Upper lobe of right lung (tissue), 1 donor: Measurements from ENCODE around the gene SLC36A1. TPM values are rescaled to one million over a fixed set of nuclear protein-coding genes. Genes with fewer than 3 reads are reported as not detected.

Experiments used
- ATAC-seq: fragments of 200-7000 bp; cut with Tn5 transposase; one replicate; pipeline ENCODE4 v1.9.1; 2020; ENCODE audit warnings: mild to moderate bottlenecking, moderate library complexity
- DNase-seq: peaks from one replicate; pipeline ENCODE4 v3.0.0-alpha.2; 2020
- H3K27ac ChIP-seq: fragments of 200-600 bp; one replicate; pipeline ENCODE4 v1.8.0; 2022
- H3K27me3 ChIP-seq: fragments of 200-600 bp; one replicate; pipeline ENCODE4 v1.8.0; 2022; ENCODE audit warnings: mild to moderate bottlenecking
- H3K36me3 ChIP-seq: fragments of 200-600 bp; one replicate; pipeline ENCODE4 v1.8.0; 2022
- H3K4me1 ChIP-seq: fragments of 200-600 bp; one replicate; pipeline ENCODE4 v1.8.0; 2022
- H3K4me3 ChIP-seq: fragments of 200-600 bp; one replicate; pipeline ENCODE4 v1.8.0; 2022; ENCODE audit warnings: mild to moderate bottlenecking
- H3K9me3 ChIP-seq: fragments of 200-600 bp; one replicate; pipeline ENCODE4 v1.8.0; 2022
- CTCF ChIP-seq: fragments of 200-600 bp; IDR thresholded peaks from one replicate; pipeline ENCODE4 v1.8.0; 2022; ENCODE audit warnings: antibody characterized with exemption
- intact Hi-C: fragments of 100-400 bp; cut with DNase I; formaldehyde crosslinking; loops from one replicate; pipeline ENCODE4 v1.11.0; 2022
- total RNA-seq: library from RNA; stranded (reverse); fragmentation: NEBNext Ultra II Directional; extraction: Animal tissue kit (Norgen Biotek cat#: 25700); gene quantifications from one replicate; pipeline ENCODE4 v1.2.1, GENCODE V29; 2021
- donor health status: DM: no; HTN: yes; CAD: no; lungs with severe emphysema.

Gene SLC36A1
- total RNA-seq, 1 donor from 2014 or later, result 9.6 TPM

GRCh38 chr5:151528153-151528552 lies 80.8 kb downstream of the SLC36A1 start:
- intact Hi-C loops, result no loop called here
- H3K27ac ChIP-seq, result no peak overlapping the region

GRCh38 chr5:151528996-151529395 lies 81.6 kb downstream of the SLC36A1 start:
- H3K9me3 ChIP-seq, result no peaks in the 10 kb centered on the region
- H3K4me1 ChIP-seq, result no peaks in the 10 kb centered on the region
- intact Hi-C loops, result no loop called here
- no peaks in the 10 kb centered on the region for H3K27me3 ChIP-seq
- H3K36me3 ChIP-seq, result no peaks in the 10 kb centered on the region
- no peak for TF ChIP-seq CTCF
- no peak for DNase-seq
- H3K4me3 ChIP-seq, result no peak overlapping the region
- H3K27ac ChIP-seq, result no peak overlapping the region
- ATAC-seq, result no peak

More at GRCh38 chr5:151528153-151528552, 80.8 kb downstream of the SLC36A1 start:
- no peak for ATAC-seq
- no peaks in the 10 kb centered on the region for H3K36me3 ChIP-seq
- no peaks in the 10 kb centered on the region for H3K4me1 ChIP-seq
- H3K27me3 ChIP-seq, result no peaks in the 10 kb centered on the region
- no peak overlapping the region for H3K4me3 ChIP-seq
- no peaks in the 10 kb centered on the region for H3K9me3 ChIP-seq
- TF ChIP-seq CTCF, result no peak
- no peak for DNase-seq

GRCh38 chr5:151531581-151531980 lies 84.2 kb downstream of the SLC36A1 start:
- ATAC-seq (peak; percentile 15), DNase-seq (no peak)
- Histone ChIP-seq H3K27ac (no peak overlapping the region), H3K4me3 (no peak overlapping the region), H3K4me1 (no peaks in the 10 kb centered on the region), H3K9me3 (no peaks in the 10 kb centered on the region), H3K27me3 (no peaks in the 10 kb centered on the region), H3K36me3 (no peaks in the 10 kb centered on the region)
- no peak for TF ChIP-seq CTCF
- intact Hi-C loops, result no loop called here

- H3K4me3 ChIP-seq, result no peak overlapping the region
- DNase-seq (no peak), ATAC-seq (no peak)
- intact Hi-C loops, result no loop called here
- TF ChIP-seq CTCF, result no peak
- H3K9me3 ChIP-seq, result no peaks in the 10 kb centered on the region
- H3K27me3 ChIP-seq, result no peaks in the 10 kb centered on the region
- H3K36me3 ChIP-seq, result no peaks in the 10 kb centered on the region
- no peaks in the 10 kb centered on the region for H3K4me1 ChIP-seq
- H3K27ac ChIP-seq, result no peak overlapping the region
These were observed 85.0 kb downstream of the SLC36A1 start for GRCh38 chr5:151532416-151532815.

- no peak overlapping the region for H3K27ac ChIP-seq
- H3K36me3 ChIP-seq, result no peaks in the 10 kb centered on the region
- intact Hi-C loops, result no loop called here
- H3K9me3 ChIP-seq, result no peaks in the 10 kb centered on the region
- H3K27me3 ChIP-seq, result no peaks in the 10 kb centered on the region
- no peaks in the 10 kb centered on the region for H3K4me1 ChIP-seq
- DNase-seq, result no peak
- ATAC-seq, result no peak
- no peak for TF ChIP-seq CTCF
- no peak overlapping the region for H3K4me3 ChIP-seq
These were observed 86.9 kb downstream of the SLC36A1 start for GRCh38 chr5:151534350-151534749.

- Histone ChIP-seq H3K4me1 (no peaks in the 10 kb centered on the region), H3K27ac (no peak overlapping the region), H3K27me3 (no peaks in the 10 kb centered on the region), H3K4me3 (no peak overlapping the region), H3K9me3 (no peaks in the 10 kb centered on the region), H3K36me3 (no peaks in the 10 kb centered on the region)
- ATAC-seq (no peak), DNase-seq (no peak)
- intact Hi-C loops, result no loop called here
- no peak for TF ChIP-seq CTCF
These were observed 89.6 kb downstream of the SLC36A1 start for GRCh38 chr5:151537044-151537443.
